Testis (tissue), 2 donors: ENCODE results near the gene KLF7.

Experiments
- CTCF ChIP-seq, 3 experiments: fragments of 450-650 bp in 2 of 3; fragments of 200-600 bp in 1 of 3; sonication (generic) in 1 of 3; IDR thresholded peaks; one replicate each; pipeline ENCODE4 v1.5.1; 2016 to 2019; ENCODE audit warnings: antibody characterized with exemption in 3 of 3, mild to moderate bottlenecking in 2 of 3, moderate library complexity in 1 of 3
- POLR2A ChIP-seq: fragments of 450-650 bp; IDR thresholded peaks from one replicate; pipeline ENCODE4 v1.6.1; 2017; ENCODE audit warnings: antibody characterized with exemption, mild to moderate bottlenecking, moderate library complexity

- TF ChIP-seq CTCF (IDR thresholded peaks at IDR 0.05) (no peak), POLR2A (no peak)
These were observed 98.8 kb downstream of the KLF7 start for GRCh38 chr2:207066791-207067460.
